HepG2 (cell line): ENCODE data around the gene ZBTB20. TPM values are rescaled to one million over a fixed set of nuclear protein-coding genes. Genes with fewer than 3 reads are reported as not detected.

Source experiments
- ATAC-seq: fragments of 200-7000 bp; cut with Tn5 transposase; 3 replicates; pipeline ENCODE4 v1.9.1; 2020; ENCODE audit warnings: mild to moderate bottlenecking, moderate library complexity
- BruUV-seq: library from RNA; stranded (reverse); fragments of 400-500 nt; replicated peaks from 2 replicates; lab custom pipeline; 2021; lab: Mats Ljungman, UMichigan
- CTCF ChIA-PET: fragments of 300-600 bp; formaldehyde crosslinking; extraction: SDS; loops from one replicate; lab custom pipeline; 2021; ENCODE audit warnings: low total read pairs, inconsistent platforms, low intra/inter-chr PET ratio; lab: Yijun Ruan, JAX
- POLR2A ChIA-PET: fragments of 350-600 bp; sonication (Branson Sonifier 250); formaldehyde crosslinking; loops from one replicate; lab custom pipeline; 2020; ENCODE audit warnings: antibody characterized with exemption, inconsistent platforms; lab: Yijun Ruan, JAX
- DNase-seq: peaks from one replicate; pipeline ENCODE4 v3.0.0-alpha.2; 2015; ENCODE audit warnings: low spot score
- FAIRE-seq: peaks from 3 replicates; lab custom pipeline; 2011; peaks lifted over from hg19 to GRCh38; lab: Jason Lieb, UNC
- H2AFZ ChIP-seq: one replicate; pipeline ENCODE4 v1.6.1; 2011; ENCODE audit warnings: low read length, inconsistent platforms
- H3K27ac ChIP-seq: fragments of 300-600 bp; 3 replicates; pipeline ENCODE4 v1.8.0; 2011; ENCODE audit warnings: mixed run types, mild to moderate bottlenecking, mixed read lengths, low read length, inconsistent platforms; ENCODE audit not compliant: insufficient read depth; ENCODE audit errors: extremely low read length
- H3K27me3 ChIP-seq, 2 experiments: fragments of 200-600 bp in 1 of 2; 2 replicates in 1 of 2; 3 replicates in 1 of 2; pipeline versions ENCODE4 v1.6.0 to v1.8.0; 2011; ENCODE audit warnings: low read length in 2 of 2, mild to moderate bottlenecking in 2 of 2, moderate library complexity in 2 of 2, inconsistent platforms in 1 of 2; ENCODE audit not compliant: insufficient read depth in 2 of 2, control insufficient read depth in 1 of 2
- H3K36me3 ChIP-seq, 2 experiments: fragments of 200-600 bp in 1 of 2; replicated peaks in 1 of 2; 2 replicates in 1 of 2; 3 replicates in 1 of 2; pipeline versions ENCODE4 v1.5.1 to v1.8.0; 2011; ENCODE audit warnings: low read length in 2 of 2, inconsistent platforms in 1 of 2; ENCODE audit not compliant: insufficient read depth in 2 of 2, control insufficient read depth in 1 of 2
- H3K4me1 ChIP-seq: 2 replicates; pipeline ENCODE4 v1.5.1; 2012; ENCODE audit warnings: low read length, inconsistent platforms; ENCODE audit not compliant: insufficient read depth
- H3K4me2 ChIP-seq: 2 replicates; pipeline ENCODE4 v1.6.0; 2011; ENCODE audit warnings: low read depth, low read length, inconsistent platforms
- H3K4me3 ChIP-seq, 3 experiments: fragments of 200-600 bp in 1 of 3; sonication (generic), shearing (Covaris generic) in 1 of 3; replicated peaks in 1 of 3; 2 replicates each; pipeline ENCODE4 v1.5.1; 2011 to 2016; ENCODE audit warnings: low read length in 3 of 3, inconsistent platforms in 2 of 3, low read depth in 2 of 3, mild to moderate bottlenecking in 2 of 3, control low read depth in 1 of 3, mixed read lengths in 1 of 3; ENCODE audit not compliant: insufficient read depth in 1 of 3
- H3K79me2 ChIP-seq: one replicate; pipeline ENCODE4 v1.6.1; 2011; ENCODE audit warnings: low read length, inconsistent platforms; ENCODE audit not compliant: insufficient read depth
- H3K9ac ChIP-seq: 2 replicates; pipeline ENCODE4 v1.6.0; 2011; ENCODE audit warnings: mild to moderate bottlenecking, low read depth, low read length, inconsistent platforms; ENCODE audit not compliant: insufficient read depth
- H3K9me3 ChIP-seq: 2 replicates; pipeline ENCODE4 v1.5.1; 2012; ENCODE audit warnings: mild to moderate bottlenecking, low read length
- H4K20me1 ChIP-seq: 2 replicates; pipeline ENCODE4 v1.6.0; 2011; ENCODE audit warnings: inconsistent platforms, mild to moderate bottlenecking, low read length, moderate library complexity; ENCODE audit not compliant: insufficient read depth
- HMGA1 ChIP-seq: sonication (generic); formaldehyde crosslinking; conservative IDR thresholded peaks from 2 replicates; pipeline ENCODE4 v1.4.0; 2020; ENCODE audit warnings: missing genetic modification reagents
- MXD1 ChIP-seq: sonication (generic); formaldehyde crosslinking; IDR thresholded peaks from 2 replicates; pipeline ENCODE4 v1.4.0; 2020; ENCODE audit warnings: mild to moderate bottlenecking, missing genetic modification reagents
- NR2F2 ChIP-seq: IDR thresholded peaks from 2 replicates; pipeline ENCODE4 v1.6.1; 2012; ENCODE audit warnings: low read depth, inconsistent platforms, borderline replicate concordance
- XBP1 ChIP-seq: sonication (generic); formaldehyde crosslinking; IDR thresholded peaks from 2 replicates; pipeline ENCODE4 v1.5.0; 2020; ENCODE audit warnings: missing genetic modification reagents
- ZBTB2 ChIP-seq: sonication (generic); formaldehyde crosslinking; IDR thresholded peaks from 2 replicates; pipeline ENCODE4 v1.8.0; 2022; ENCODE audit warnings: low read depth, missing genetic modification reagents
- ZBTB7A ChIP-seq: sonication (generic); formaldehyde crosslinking; IDR thresholded peaks from 2 replicates; pipeline ENCODE4 v1.8.0; 2022; ENCODE audit warnings: mild to moderate bottlenecking, missing genetic modification reagents
- ZNF547 ChIP-seq: sonication (generic); formaldehyde crosslinking; IDR thresholded peaks from 2 replicates; pipeline ENCODE4 v1.5.1; 2020; ENCODE audit warnings: mild to moderate bottlenecking, missing genetic modification reagents
- ZSCAN31 ChIP-seq: sonication (generic); formaldehyde crosslinking; IDR thresholded peaks from 2 replicates; pipeline ENCODE4 v1.5.0; 2020; ENCODE audit warnings: low read depth, mild to moderate bottlenecking, missing genetic modification reagents
- WGBS: methylation state at CpG from one replicate; pipeline ENCODE4 v1.1.6; 2017; ENCODE audit warnings: low lambda C conversion rate; 5-methylcytosine and 5-hydroxymethylcytosine counted together
- in situ Hi-C: cut with HindIII; loops from 2 replicates; pipeline ENCODE4 v1.10.0; 2017; ENCODE audit warnings: low pct_unique_long_range_greater_than_20kb; ENCODE audit not compliant: extremely low pct_ligation_motif_present
- intact Hi-C: fragments of 100-400 bp; cut with micrococcal nuclease; formaldehyde crosslinking; loops from one replicate; pipeline ENCODE4 v1.10.0; 2022; ENCODE audit not compliant: unreplicated experiment
- polyA plus RNA-seq, 8 experiments: library from polyadenylated mRNA; depleted of rRNA in 3 of 8; stranded (reverse) in 7 of 8; unstranded in 1 of 8; fragments of >200 nt; fragmentation: Illumina TruSeq in 4 of 8; extraction: Trizol in 4 of 8; gene quantifications; 2 replicates each; pipeline versions ENCODE4 v1.2.1 to v1.2.3, GENCODE V29; 2011 to 2016; ENCODE audit warnings: low read depth in 4 of 8, missing spikeins in 1 of 8, mixed read lengths in 1 of 8; ENCODE audit not compliant: insufficient read depth in 1 of 8
- total RNA-seq, 5 experiments: library from RNA; depleted of rRNA; stranded (reverse); fragments of >200 nt; fragmentation: Illumina TruSeq; extraction: Trizol; gene quantifications; 2 replicates each; pipeline ENCODE4 v1.2.3, GENCODE V29; 2016; ENCODE audit warnings: low read depth in 1 of 5
- TF ChIP-seq, protein P1 (sequence below): sonication (generic); formaldehyde crosslinking; IDR thresholded peaks from 2 replicates; pipeline ENCODE4; 2020; ENCODE audit warnings: missing genetic modification reagents, mild to moderate bottlenecking, borderline replicate concordance
- TF ChIP-seq, protein P2 (sequence below): sonication (generic); formaldehyde crosslinking; IDR thresholded peaks from 2 replicates; pipeline ENCODE4 v1.5.0; 2020; ENCODE audit warnings: mild to moderate bottlenecking, missing genetic modification reagents
- TF ChIP-seq, protein P3 (sequence below): sonication (generic); formaldehyde crosslinking; IDR thresholded peaks from 2 replicates; pipeline ENCODE4 v1.4.0; 2020; ENCODE audit warnings: mild to moderate bottlenecking, low read depth, missing genetic modification reagents
- TF ChIP-seq, protein P4 (sequence below): sonication (generic); formaldehyde crosslinking; IDR thresholded peaks from 2 replicates; pipeline ENCODE4 v1.4.0; 2020; ENCODE audit warnings: missing genetic modification reagents, borderline replicate concordance
- TF ChIP-seq, protein P5 (sequence below): sonication (generic); formaldehyde crosslinking; IDR thresholded peaks from 2 replicates; pipeline ENCODE4 v1.8.1; 2023; ENCODE audit warnings: mild to moderate bottlenecking, missing genetic modification reagents, borderline replicate concordance

Gene ZBTB20
- total and polyA plus RNA-seq, 2 of the 13 experiments (the other 11 are each of a cell fraction or from before 2014, with no cell fraction given), result 1.9 to 8.8 TPM

GRCh38 chr3:114376516-114377185 lies 770.4 kb downstream of the ZBTB20 start:
- Histone ChIP-seq H3K36me3 (peaks cover 4 to 31% of the 10 kb centered on the region in 2 experiments; a peak in 4 of 5 replicates), H3K27ac (no peak overlapping the region), H3K9ac (no peak overlapping the region), H3K4me1 (no peaks in the 10 kb centered on the region), H3K79me2 (no peaks in the 10 kb centered on the region), H3K4me3 (no peak overlapping the region), H3K9me3 (no peaks in the 10 kb centered on the region), H3K4me2 (no peak overlapping the region), H2AFZ (no peak overlapping the region), H3K27me3 (no peaks in the 10 kb centered on the region), H4K20me1 (no peaks in the 10 kb centered on the region)
- CTCF ChIA-PET, result no interaction called here
- in situ Hi-C loops, result no loop called here
- no peak for DNase-seq
- intact Hi-C loops, result loop anchor here (10.0 kb wide), 1 partner anchor 1318 kb away; no protein-coding TSS in a partner anchor
- ATAC-seq, result no peak
- BruUV-seq, result no TSS peak
- 97% methylated on average over 8 of the region's 8 CpGs for WGBS
- POLR2A ChIA-PET, result no interaction called here
- no peak for FAIRE-seq
- TF ChIP-seq NR2F2 (no peak), ZBTB7A (CRISPR knock-in tag) (no peak), XBP1 (CRISPR knock-in tag) (no peak), MXD1 (CRISPR knock-in tag) (no peak), HMGA1 (no peak), ZSCAN31 (CRISPR knock-in tag) (no peak), ZNF547 (no peak), ZBTB2 (CRISPR knock-in tag) (no peak)
- TF ChIP-seq, protein P1, sequence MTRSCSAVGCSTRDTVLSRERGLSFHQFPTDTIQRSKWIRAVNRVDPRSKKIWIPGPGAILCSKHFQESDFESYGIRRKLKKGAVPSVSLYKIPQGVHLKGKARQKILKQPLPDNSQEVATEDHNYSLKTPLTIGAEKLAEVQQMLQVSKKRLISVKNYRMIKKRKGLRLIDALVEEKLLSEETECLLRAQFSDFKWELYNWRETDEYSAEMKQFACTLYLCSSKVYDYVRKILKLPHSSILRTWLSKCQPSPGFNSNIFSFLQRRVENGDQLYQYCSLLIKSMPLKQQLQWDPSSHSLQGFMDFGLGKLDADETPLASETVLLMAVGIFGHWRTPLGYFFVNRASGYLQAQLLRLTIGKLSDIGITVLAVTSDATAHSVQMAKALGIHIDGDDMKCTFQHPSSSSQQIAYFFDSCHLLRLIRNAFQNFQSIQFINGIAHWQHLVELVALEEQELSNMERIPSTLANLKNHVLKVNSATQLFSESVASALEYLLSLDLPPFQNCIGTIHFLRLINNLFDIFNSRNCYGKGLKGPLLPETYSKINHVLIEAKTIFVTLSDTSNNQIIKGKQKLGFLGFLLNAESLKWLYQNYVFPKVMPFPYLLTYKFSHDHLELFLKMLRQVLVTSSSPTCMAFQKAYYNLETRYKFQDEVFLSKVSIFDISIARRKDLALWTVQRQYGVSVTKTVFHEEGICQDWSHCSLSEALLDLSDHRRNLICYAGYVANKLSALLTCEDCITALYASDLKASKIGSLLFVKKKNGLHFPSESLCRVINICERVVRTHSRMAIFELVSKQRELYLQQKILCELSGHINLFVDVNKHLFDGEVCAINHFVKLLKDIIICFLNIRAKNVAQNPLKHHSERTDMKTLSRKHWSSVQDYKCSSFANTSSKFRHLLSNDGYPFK (CRISPR knock-in tag), result no peak
- TF ChIP-seq, protein P2, sequence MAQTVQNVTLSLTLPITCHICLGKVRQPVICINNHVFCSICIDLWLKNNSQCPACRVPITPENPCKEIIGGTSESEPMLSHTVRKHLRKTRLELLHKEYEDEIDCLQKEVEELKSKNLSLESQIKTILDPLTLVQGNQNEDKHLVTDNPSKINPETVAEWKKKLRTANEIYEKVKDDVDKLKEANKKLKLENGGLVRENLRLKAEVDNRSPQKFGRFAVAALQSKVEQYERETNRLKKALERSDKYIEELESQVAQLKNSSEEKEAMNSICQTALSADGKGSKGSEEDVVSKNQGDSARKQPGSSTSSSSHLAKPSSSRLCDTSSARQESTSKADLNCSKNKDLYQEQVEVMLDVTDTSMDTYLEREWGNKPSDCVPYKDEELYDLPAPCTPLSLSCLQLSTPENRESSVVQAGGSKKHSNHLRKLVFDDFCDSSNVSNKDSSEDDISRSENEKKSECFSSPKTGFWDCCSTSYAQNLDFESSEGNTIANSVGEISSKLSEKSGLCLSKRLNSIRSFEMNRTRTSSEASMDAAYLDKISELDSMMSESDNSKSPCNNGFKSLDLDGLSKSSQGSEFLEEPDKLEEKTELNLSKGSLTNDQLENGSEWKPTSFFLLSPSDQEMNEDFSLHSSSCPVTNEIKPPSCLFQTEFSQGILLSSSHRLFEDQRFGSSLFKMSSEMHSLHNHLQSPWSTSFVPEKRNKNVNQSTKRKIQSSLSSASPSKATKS, result no peak
- TF ChIP-seq, protein P3, sequence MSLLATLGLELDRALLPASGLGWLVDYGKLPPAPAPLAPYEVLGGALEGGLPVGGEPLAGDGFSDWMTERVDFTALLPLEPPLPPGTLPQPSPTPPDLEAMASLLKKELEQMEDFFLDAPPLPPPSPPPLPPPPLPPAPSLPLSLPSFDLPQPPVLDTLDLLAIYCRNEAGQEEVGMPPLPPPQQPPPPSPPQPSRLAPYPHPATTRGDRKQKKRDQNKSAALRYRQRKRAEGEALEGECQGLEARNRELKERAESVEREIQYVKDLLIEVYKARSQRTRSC, result no peak
- TF ChIP-seq, protein P4, sequence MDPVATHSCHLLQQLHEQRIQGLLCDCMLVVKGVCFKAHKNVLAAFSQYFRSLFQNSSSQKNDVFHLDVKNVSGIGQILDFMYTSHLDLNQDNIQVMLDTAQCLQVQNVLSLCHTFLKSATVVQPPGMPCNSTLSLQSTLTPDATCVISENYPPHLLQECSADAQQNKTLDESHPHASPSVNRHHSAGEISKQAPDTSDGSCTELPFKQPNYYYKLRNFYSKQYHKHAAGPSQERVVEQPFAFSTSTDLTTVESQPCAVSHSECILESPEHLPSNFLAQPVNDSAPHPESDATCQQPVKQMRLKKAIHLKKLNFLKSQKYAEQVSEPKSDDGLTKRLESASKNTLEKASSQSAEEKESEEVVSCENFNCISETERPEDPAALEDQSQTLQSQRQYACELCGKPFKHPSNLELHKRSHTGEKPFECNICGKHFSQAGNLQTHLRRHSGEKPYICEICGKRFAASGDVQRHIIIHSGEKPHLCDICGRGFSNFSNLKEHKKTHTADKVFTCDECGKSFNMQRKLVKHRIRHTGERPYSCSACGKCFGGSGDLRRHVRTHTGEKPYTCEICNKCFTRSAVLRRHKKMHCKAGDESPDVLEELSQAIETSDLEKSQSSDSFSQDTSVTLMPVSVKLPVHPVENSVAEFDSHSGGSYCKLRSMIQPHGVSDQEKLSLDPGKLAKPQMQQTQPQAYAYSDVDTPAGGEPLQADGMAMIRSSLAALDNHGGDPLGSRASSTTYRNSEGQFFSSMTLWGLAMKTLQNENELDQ (CRISPR knock-in tag), result no peak
- TF ChIP-seq, protein P5, sequence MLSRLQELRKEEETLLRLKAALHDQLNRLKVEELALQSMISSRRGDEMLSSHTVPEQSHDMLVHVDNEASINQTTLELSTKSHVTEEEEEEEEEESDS (CRISPR knock-in tag), result no peak
